HG03103 (cell line): ENCODE measurements around the gene ITCH.
A peak's percentile ranks its signal among the peaks of the same experiment; 100 is the strongest.
"Not testable (repeated sequence)": the region's sequence is repeated elsewhere in the genome, so short reads cannot be mapped to it uniquely, and the experiment has no call there.

ENCODE experiments used
- ATAC-seq: cut with Tn5 transposase; IDR thresholded peaks from one replicate; pipeline ENCODE4 v1.9.1; 2021; ENCODE audit warnings: low read depth; ENCODE audit not compliant: unreplicated experiment

Gene ITCH

DNA sequence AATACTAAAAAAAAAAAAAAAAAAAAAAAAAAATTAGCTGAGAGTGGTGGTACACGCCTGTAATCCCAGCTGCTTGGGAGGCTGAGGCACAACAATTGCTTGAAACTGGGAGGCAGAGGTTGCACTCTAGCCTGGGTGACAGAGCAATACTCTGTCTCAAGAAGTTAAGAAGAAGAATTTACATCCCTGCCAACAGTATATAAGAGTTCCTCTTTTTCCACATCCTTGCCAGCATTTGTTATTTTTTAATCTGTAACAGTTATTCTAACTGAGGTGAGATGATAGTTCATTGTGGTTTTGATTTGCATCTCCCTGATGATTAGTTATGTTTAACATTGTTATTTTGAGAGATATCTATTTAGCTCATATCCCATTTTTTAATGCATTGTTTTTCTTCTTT, 132.8 kb downstream of the ITCH start:
- no peak for ATAC-seq

DNA sequence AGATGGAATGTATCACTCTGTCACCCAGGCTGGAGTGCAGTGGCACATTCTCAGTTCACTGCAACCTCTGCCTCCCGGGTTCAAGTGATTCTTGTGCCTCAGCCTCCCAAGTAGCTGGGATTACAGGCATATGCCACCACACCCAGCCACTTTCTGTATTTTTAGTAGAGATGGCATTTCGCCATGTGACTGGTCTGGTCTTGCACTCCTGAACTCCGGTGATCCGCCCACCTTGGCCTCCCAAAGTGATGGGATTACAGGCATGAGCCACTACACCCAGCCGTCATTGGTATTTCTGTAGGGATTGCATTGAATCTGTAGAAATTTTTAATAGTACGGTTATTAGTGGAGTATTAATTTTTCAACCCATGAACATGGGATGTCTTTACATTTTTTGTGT, 134.5 kb downstream of the ITCH start:
- ATAC-seq: not testable (repeated sequence)

DNA sequence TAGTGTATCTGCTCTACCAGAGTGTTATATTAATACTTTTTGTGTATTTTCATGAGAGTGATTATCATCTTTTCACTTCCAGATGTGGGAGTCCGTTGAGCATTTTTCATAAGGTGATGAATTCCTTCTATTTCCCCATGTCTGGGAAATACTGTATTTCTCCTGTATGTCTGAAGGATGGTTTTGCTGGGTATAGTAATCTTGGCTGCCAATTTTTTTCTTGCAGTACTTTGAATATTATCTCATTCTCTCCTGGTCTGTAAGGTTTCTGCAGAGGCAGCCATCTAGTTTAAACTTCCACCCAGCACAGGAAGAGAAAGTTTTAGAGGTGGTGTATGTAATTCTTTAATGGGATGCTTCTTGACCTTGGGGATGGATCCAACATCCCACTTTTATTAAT, 137.8 kb downstream of the ITCH start:
- no peak for ATAC-seq

DNA sequence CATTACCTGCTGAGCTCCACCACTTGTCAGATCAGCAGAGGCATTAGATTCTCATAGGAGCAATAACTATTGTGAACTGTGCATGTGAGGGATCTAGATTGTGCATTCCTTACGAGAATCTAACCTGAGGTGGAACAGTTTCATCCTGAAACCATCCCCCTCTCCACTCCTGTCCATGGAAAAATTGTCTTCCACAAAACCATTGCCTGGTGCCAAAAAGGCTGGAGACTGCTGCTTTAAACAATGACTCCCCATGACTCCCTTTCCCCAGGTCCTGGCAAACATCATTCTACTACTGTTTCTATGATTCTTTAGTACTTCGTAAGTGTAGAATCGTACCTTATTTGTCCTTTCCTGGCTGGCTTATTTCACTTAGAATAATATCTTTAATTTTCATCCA, 143.4 kb downstream of the ITCH start:
- ATAC-seq: no peak

DNA sequence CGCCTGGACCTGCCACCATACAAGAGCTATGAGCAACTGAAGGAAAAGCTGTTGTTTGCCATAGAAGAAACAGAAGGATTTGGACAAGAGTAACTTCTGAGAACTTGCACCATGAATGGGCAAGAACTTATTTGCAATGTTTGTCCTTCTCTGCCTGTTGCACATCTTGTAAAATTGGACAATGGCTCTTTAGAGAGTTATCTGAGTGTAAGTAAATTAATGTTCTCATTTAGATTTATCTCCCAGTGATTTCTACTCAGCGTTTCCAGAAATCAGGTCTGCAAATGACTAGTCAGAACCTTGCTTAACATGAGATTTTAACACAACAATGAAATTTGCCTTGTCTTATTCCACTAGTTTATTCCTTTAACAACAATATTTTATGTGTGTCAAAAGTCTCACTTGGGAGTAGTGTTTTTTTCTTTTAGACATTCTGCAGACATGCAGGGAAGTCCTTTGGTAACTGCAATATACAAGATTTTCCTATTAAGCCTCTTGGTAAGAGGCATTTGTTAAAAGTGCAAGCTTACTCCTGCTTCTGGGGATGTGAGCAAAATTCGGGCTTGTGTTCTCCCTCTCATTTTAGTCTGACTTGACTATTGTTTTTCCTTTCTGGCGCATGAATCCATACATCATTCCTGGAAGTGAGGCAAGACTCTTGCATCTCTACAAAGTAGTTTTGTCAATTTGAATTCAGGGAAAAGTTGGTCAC, 144.8 kb downstream of the ITCH start:
- no peak for ATAC-seq

DNA sequence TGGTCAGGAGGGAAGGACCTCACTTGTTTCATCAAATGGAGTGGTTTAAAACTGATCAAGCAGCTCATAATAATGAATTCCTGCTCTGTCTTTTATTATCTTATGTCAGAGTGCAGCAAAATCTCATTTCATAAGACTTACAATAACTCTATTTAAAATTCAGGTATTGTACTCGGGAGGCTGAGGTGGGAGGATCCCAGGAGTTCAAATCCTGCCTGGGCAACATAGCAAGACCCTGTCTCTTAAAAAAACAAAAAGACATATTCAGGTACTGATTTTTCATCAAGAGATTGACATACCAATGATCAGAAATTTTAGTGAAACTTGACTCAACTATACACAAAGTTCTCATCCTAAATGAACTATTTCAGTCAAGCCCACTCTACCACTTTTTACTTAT, 147.5 kb downstream of the ITCH start:
- ATAC-seq: no peak

DNA sequence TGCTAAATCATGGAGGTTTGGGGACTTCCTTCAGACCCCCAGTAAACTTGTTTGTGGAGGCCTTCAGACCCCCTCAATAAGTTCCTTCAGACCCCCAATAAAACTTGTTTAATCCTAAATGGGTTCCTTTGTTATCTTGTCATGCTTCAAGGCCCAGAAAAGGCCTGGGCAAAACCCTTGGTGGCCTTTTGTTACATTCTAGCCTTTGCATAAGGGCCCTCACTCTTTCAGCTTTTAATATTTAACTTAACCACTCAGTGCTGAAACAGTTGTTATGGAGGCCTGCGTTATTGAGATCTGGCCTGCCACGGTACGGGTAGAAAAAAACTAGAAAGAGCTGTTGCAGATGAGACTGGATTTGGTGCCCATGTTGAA, 148.8 kb downstream of the ITCH start:
- no peak for ATAC-seq

DNA sequence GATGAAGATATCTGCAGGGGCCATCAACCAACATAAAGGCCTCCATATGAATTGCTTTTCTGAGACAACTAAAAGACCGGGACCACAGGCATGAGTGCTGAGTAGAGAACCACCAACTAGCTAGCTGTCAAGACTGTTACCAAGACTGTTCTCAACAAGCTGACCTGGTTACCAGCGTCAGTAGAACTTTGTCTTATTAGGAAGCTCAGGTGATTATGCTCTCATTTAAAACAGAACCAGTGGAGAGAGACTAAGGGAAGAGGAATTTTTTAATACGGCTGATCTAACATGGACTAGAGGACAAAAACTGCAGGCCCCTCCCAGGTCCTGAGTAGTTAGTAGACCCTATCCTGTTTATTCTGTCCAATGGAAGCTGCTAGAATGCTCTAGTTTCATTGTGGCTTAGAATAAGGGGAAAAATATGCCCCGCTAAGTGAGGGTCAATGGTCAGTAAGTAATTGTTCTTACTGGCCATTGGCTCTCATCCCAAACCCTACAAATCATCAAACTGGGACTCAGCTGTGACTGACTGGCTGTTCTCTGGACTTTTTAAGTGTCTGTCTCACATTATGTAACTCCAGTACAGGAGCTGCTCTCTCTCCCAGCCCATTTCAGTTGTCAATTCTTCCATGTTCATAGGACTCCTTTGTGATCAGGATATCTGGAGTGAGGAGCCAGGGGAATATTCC, 149.3 kb downstream of the ITCH start:
- ATAC-seq: no peak

DNA sequence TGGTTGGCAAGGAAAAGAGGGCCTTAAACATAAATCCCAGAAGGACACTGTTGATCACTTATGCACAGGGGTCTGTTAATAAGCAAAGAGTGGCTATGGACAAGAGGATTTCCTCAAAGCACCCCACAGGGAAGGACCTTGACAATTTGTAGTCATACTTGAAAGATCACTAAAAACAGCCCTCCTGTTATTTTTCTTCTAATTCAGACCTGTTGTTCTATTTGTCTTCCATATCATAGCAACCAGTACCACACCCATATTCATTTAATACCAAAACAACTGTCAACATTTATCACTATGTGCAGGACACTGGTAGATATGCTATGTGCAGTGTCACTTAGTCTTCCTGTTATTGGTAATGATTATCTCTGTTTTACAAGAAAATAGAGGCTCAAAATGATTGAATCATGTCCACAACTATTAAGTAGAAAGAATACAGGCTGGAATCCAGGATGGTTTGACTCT, 149.9 kb downstream of the ITCH start:
- no peak for ATAC-seq

DNA sequence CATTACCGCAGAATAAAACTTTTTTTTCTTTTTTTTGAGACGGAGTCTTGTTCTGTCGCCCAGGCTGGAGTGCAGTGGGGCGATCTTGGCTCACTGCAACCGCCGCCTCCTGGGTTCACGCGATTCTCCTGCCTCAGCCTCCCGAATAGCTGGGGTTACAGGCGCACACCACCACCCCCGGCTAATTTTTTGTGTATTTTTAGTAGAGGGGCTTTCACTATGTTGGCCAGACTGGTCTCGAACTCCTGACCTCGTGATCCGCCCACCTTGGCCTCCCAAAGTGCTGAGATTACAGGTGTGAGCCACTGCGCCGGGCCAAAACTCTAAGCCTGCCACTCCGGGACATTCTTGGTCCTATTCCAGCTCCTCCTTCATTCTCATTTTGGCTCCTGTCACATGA, 151.0 kb downstream of the ITCH start:
- not testable (repeated sequence) for ATAC-seq

DNA sequence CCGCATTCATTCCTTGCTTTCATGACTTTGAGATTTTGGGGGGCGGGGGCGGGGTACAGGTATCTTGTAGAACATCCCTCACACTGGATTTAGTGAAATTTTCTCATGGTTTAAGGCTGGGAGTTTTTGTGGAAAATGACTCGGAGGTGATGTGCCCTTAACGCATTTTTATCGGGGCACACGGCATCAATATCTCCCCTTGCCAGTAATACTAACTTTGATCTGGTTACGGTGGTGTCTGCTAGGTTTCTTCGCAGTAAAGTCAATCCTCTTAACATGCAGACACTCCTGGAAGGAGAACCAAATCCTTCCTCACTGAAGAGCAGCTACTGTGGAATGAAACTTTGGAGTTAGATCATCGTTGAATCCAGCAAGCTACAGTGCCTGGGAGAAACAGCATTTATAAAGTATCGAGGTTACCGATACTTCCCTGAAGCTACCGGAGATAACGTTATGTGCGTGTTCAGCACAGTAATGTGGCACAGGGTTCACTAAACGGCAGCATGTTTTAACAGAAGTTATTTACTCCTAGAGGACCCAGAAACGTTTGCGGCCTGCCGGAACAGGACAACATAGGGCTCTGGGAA, 151.9 kb downstream of the ITCH start:
- ATAC-seq: no peak

DNA sequence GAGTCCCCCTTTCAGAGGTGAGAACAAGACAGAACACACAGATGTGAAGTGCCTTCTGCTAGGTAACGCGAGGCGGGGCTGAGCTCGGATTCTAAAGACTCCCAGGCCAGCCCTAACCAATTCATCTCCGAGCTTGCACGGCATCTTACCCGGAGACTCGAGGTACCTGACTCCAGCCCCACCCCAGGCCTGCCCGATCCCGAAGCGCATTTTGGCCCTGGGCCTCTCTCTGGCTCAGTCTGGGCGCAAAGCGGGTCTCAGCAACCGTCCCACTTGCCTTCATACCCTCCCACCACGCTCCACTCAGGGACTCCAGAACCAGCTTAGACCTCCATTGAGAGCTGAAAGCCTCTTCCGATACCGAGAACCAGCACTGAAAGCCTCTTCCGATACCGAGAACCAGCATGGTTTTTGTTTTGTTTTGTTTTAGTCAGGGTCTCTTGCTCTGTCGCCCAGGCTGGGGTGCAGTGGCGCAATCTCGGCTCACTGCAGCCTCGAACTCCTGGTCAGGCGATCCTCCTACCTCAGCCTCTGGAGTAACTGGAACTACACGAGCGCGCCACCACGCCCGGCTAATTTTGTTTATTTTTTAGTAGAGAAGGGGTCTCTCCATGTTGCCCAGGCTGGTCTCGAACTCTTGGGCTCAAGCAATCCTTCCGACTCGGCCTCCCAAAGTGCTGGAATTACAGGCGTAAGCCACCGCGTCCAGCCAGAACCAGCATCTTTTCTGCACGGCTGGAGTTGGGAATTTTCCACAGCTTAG, 152.6 kb downstream of the ITCH start:
- peak; percentile 46 for ATAC-seq

DNA sequence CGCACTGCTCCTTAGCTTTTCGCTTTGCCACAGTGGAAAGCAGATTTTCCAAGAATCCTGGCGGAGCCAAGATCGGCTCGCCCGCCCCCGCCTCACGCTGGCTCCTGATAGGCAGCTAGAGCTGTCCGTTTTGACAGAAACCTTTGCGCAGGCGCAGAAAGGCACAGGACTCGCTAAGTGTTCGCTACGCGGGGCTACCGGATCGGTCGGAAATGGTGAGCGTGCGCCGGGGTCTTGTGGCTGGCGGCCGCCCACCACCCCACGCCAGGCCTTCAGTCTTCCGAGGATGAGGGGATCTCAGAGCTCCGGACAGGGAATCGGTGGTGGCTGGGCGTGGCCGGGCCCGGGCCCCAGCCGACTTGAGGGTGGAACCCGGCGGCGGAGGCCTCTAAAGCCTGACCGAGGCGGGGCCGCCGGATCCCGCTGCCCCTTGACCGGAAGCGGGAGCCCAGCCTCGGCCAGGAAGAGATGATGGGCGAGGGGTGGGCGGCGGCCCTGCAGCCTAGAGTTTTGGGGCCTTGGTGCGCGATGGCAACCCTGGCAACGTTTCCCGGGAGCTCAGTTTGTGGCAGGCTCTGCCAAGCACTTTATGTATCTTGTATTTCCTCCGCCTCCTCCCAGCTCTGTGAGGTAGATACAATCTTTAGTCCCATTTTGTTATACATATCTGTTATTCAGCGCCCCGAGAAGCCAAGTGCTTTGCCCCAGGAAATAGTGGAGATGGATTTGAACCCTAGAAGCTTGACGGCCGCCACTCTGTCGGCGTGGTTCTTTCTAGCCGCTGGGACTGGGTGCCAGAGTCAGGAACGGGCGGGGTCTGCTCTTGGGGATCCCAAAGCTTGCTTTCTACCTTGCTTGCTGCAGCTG, 153.4 kb downstream of the ITCH start, which contains the start of gene DYNLRB1:
Gene DYNLRB1 (plus strand): TSS at position 176 of the 867 bp plus-strand sequence. CDS start 37 bp downstream, at position 213.
- ATAC-seq: peak; percentile 70

DNA sequence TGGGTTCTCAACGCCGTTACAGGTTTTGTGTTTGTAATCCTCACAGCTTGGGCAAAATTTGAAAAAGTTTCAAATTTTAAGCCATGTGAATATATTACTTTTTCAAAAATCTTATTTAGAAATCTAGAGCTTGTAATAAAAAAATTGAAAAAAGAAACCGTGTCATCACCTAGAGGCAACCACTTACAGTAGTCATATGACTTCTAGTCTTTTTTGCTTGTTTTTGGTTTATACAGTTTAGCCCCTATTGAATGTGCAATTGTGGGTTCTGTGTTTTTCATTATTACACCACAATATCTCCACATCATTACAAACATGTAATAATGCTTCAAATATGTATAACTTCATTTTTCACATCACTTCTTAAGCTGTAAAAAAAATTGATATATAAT, 154.0 kb downstream of the ITCH start:
- ATAC-seq: no peak

DNA sequence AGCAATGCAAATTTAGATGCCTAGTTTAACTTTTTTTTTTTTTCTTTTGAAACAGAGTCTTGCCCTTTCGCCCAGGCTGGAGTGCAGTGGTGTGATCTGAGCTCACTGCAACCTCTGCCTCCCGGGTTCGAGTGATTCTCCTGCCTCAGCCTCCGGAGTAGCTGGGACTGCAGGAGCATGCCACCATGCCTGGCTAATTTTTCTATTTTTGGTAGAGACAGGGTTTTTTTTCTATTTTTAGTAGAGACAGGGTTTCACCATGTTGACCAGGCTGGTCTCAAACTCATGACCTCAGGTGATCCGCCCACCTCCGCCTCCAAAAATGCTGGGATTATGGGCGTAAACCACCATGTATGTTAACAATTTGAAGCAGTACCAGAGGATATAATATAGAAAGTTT, 155.8 kb downstream of the ITCH start:
- ATAC-seq: not testable (repeated sequence)

DNA sequence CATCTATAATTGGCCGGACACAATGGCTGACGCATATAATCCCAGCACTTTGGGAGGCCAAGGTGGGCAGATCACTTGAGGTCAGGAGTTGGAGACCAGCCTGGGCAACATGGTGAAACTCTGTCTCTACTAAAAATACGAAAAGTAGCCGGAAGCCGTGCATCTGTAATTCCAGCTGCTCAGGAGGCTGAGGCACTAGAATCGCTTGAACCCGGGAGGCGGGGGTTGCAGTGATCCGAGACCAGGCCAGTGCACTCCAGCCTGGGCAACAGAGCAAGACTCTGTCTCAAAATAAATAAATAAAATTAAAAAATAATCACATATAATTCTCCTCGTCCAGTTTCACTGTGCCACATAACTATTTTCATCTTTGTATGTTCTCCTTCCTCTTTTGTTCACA, 156.8 kb downstream of the ITCH start:
- ATAC-seq: not testable (repeated sequence)

DNA sequence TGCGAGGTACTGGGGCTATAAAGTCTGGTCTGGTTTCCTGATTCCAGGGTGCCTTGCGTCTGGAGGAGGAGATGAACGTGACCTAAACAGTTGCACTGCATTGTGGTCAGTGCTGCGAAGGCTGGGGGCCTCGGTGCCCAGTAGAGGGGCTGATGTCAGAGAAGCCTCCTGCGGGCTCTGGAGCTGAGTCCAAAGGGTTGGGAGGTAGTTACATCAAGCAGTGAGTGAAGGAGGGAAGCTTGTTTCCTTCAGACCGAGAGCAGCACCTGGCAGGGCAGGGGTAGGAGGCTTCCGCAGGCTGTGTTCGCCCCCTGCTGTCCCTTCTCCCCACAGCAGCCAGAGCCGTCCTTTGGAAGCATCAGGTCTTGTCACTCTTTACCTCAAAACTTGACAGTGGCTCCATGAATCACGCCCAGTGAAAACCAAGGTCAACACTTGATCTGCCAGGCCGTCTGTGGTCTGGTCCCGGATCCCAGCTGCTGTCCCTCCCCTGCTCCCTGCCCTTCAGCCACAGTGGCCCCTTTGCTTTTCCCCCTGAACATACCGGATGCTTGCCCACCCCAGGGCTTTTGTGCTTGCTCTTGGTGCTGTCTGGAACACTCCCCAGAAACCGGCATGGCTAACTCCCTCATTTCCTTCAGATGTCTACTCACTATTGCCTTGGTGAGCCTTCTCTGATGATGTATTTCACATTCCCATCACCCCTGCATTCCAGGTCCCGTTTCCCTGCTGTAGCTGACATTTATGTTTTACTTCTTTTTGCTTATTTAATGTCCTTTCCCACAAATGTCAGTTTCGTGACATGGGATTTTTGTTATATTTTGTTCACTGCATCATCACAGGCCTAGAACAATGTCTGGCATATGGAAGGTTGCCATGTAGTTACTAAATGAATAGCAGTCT, 160.1 kb downstream of the ITCH start:
- no peak for ATAC-seq

DNA sequence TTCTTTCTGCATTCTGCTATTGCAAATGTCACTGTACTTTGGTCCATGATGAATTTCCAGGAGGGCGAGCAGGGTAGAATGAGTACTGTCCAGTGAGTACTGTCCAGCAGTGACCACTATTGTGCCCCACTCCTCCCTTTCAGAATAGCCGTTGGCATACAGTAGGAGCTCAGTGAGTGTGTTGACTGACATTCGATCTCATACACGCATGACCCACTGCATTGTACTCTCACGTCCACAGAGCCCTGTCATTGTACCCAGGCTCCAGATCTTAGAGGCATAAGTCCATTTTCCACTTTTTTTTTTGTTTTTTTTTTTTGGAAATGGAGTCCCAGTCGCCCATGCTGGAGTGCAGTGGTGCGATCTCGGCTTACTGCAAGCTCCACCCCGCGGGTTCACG, 161.4 kb downstream of the ITCH start:
- ATAC-seq: no peak

DNA sequence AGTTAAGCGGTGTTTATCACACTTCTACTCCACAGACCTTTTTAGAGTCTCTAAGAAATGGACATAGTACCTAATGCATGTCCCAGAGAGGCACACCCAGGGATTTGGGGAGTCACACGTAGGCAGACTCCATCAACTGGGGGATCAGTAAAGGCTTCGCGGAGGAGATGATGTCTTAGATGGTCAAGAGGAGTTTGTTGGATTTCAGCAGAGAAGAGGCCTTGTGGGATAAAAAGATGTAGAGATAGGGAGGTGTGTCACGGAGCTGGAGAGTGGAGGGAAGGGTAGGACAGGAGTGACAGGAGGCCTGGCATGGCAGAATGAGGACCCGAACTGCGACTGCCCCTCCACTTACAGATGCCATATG, 162.3 kb downstream of the ITCH start:
- no peak for ATAC-seq
